NCI-H526 (cell line): ENCODE data around the gene MCRIP2.

Experiments used
- DNase-seq, 2 experiments: peaks; one replicate each; lab custom pipeline; 2025; lab: John Stamatoyannopoulos, UW

MCRIP2 gene

DNA sequence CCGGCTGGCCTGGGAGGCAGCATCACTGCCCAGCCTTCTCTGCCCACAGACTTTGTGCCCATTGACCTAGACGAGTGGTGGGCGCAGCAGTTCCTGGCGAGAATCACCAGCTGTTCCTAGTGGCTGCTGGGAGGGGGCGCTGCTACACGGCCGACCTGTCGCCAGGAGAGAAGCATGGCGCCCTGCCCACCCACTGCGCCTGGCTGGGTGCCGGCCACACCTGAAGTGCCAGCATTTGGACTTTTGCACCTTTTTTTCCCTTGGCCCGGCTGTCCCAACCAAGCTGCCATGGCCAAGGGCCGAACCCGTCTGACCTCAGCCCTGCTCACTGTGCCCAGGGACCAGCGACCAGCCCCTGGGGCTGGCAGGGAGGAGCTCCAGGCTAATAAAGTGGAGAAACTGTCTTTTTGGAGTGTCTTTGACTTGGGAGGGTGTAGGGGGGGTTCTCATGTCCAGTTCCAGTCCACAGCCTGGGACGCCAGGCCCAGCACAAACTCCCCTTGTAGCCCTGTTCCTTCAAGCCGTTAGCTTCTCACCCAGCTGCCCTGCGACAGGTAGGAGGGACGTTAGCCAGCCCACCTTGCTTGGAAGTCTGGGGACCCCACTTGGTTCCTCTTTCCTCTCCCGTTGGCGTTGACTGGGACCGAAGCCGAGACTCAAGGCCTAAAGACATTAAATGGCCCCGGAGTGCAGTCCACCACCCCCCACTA lies 6.6 kb downstream of the MCRIP2 start:
- peak in 1 of 2 experiments; percentile 71 for DNase-seq

DNA sequence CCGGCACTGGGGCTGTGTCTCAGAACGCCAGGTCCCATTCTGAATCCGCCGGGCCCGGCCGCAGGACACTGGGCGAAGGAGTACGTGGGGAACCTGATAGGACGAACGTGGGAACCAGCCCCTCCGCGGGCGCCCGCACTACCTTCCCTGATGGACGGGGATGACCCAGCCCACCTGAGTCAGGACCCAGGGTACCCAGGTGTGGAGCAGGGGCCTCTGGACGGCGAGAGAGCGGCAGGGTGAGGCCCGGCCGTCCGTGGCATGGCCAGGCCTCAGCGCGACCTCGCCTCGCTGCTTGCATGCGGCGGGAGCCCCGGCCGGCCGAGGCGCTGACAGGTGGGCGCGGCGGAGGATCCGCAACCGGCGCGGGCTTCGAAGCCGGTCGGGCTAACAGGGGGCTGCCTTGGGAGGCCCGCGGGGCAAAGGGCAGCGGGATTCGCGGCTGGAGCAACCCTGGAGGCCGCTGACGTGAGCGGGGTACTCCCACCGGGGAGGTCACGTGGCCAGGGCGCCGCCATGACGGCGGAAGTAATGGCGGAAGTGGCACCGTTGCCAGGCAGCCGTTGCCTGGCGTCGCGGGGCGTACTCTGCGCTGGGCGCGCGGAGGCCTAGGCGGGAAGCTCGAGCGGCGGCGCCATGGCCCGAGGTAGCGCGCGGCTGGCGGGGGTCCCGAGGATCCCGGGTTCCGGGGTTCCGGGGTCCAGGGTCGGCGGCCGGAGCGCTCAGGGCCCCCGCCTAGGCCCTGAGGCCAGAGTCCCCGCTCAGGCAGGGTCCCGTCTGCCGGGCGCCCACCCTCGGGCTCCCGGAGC lies 7.4 kb downstream of the MCRIP2 start, which contains the start of gene WDR90:
TSS of gene WDR90 (plus strand) at position 585 of the 809 bp plus-strand sequence. CDS start at position 637, 52 bp downstream.
- DNase-seq = peak; percentile 74 to 93

DNA sequence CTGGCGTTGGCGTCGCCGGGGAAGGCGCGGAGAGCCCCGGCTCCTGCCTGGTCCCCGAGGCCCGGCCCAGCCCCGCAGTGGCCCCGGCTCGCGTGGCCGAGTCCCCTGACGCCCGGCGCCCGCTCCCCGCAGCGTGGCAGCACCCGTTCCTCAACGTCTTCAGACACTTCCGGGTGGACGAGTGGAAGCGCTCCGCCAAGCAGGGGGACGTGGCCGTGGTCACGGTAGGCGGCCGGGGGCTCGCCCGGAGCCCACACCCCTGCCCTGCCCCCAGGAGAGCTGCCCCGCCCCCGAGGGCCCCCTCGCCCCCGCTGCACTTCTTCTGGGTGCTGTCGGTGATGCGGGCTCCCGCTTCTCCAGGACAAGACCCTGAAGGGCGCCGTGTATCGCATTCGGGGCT lies 8.0 kb downstream of the MCRIP2 start:
- peak in 1 of 2 experiments; percentile 20 for DNase-seq

DNA sequence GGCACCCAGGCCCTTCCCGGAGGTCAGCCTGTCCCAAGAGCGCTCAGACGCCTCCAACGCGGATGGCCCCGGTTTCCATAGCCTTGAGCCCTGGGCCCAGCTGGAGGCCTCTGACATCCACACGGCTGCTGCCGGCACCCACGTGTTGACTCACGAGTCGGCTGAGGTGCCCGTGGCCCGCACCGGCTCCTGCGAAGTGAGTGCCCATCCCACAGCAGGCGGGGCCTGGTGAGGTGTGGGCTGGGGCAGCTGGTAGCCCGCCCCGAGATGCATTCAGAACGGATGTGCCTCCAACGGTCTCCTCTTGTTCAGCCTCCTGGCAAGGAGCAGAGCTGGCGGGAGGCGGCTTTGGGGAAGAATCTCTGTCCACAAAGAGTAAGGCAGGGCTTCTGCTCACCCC lies 10.2 kb downstream of the MCRIP2 start:
- no peak for DNase-seq

GRCh38 chr16:652454-653305 lies 11.1 kb downstream of the MCRIP2 start:
- DNase-seq = no peak

GRCh38 chr16:654034-654433 lies 12.4 kb downstream of the MCRIP2 start:
- DNase-seq = no peak

DNA sequence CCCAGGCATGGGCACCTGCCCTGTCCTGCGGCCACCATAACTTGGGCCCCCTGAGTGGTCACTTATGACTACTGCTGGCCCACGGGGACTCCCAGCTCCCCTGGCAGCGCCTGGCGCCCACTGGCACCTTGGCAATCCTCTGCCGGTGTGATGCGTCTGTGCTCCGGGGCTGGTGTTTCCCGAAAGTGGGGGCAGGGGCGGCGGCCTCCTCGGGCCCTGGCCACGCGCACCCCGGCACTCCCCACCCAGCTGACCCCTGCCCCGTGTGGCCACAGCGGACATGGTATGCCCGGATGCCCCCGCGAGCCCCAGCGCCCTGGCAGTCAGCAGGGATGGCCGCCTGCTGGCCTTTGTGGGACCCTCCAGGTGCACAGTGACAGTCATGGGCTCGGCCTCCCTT lies 15.9 kb downstream of the MCRIP2 start:
- DNase-seq = no peak

- DNase-seq = no peak
Measured at GRCh38 chr16:658679-659571, 17.3 kb downstream of the MCRIP2 start.

DNA sequence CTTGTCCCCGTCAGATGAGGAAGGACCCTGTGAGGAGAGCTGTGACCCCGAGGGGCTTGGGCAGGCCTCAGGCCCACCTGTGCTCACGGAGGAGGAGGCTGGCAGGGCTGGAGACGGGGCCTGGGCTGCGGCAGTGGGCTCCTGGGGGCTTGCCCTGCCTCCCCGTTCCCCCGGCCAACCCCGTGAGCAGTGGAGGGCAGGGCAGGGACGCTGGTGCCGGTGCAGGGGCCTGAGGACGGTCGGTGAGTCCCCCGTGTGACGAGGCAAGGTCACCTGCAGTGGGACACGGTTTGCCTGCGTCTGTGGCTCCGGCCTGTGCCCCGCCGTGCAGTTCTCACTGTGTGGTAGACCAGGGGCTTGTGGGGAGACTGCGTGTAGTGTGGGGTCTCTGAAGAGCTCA lies 18.0 kb downstream of the MCRIP2 start:
- no peak for DNase-seq

DNA sequence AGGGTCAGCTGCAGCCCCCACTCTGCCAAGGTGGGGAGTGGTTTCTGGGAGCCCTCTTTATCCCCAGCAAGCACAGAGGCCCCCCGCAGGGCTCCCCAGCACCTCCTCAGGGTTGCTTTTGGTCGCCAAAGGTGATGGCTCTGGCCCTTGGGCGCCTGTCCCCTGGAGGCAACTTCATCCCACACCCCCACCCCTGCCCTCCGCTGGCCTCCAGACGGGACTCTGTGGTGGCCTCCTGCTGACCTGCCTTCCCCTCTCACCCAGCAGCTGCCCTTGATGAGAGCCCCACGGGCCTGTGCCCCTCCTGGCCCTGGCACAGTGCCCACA lies 18.5 kb downstream of the MCRIP2 start:
- no peak for DNase-seq

GRCh38 chr16:660459-661183 lies 19.0 kb downstream of the MCRIP2 start:
- DNase-seq = peak; percentile 50 to 84

- no peak for DNase-seq
Measured at GRCh38 chr16:661184-661821, 19.7 kb downstream of the MCRIP2 start.

DNA sequence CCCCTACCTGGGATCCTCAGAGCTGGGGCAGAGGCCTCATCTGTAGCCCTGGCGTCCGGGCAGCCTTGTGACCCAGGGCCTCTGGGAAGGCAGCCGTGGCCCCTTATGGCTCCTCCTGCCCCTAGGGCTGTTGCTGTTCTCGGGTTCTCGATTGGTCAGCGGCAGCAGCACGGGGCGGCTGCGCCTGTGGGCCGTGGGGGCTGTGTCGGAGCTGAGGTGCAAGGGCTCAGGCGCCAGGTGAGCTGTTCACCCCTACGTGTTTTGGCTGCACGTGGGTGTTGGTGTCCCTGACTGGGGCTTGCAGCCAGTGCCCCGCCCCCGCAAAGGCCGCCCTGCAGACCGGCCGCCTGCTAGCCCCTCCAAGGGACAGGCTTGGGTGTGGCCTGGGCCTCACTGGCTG lies 20.5 kb downstream of the MCRIP2 start:
- DNase-seq = no peak

DNA sequence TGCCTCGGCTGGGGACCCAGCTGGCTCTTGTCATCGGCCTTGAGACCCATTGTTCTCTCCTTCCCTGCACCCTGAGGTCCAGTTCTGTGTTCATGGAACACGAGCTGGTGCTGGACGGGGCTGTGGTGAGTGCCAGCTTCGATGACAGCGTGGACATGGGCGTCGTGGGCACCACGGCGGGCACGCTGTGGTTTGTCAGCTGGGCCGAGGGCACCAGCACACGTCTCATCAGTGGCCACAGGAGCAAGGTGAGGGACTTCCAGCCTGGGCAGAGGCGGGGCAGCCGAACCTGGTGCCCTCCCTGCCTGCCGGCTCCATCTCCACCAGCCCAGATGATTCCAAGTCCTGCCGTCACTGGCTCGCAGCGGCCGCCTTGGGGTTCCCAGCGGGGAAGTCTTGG lies 21.0 kb downstream of the MCRIP2 start:
- DNase-seq = no peak

DNA sequence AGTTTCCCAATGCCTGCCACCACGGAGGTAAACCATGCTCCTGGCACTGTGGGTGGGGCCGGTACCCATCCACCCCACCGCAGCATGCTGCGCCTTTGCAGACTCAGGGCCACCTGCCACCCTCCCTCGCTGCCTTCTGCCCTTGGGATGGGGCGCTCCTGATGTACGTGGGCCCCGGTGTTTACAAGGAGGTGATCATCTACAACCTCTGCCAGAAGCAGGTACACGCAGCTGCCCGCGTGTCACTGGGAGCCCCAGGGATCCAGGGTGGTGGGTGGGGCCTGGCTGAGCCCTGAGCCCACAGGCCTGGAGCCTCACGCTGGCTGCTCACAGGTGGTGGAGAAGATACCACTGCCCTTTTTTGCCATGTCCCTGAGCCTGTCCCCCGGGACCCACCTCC lies 24.9 kb downstream of the MCRIP2 start:
- DNase-seq = no peak

DNA sequence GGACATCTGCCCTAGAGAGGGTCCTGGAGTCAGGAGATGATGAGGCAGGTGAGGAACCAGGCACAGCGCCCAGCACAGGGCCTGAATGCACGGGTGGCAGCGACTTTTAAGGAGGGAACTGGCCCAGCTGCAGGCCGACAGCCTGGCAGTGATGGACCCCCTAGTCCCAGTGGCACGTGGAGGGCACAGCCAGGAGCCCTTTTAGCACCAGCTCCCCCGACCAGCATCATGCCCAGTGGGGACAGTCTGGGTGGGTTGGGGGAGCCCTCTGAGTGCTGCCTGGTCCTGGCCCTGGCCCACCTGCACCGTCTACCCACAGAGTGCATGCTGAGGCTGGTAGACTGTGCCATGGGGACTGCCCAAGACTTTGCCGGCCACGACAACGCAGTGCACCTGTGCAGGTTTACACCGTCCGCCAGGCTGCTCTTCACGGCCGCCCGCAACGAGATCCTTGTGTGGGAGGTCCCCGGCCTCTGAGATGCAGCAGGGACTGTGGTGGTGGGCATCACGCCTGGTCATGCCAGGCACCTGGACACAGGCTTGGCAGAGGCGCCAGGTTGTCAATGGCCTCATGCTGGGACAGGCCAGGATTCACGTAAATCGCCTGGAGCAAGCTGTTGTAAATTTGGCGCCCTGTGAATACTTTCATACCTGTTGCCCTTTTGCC lies 25.6 kb downstream of the MCRIP2 start:
- DNase-seq = no peak

GRCh38 chr16:667780-668518 lies 26.3 kb downstream of the MCRIP2 start, which contains the start of gene RHOT2:
Gene RHOT2, plus strand, starts transcription at chr16:668132. Its CDS starts 68 bp downstream, at chr16:668200.
- peak; percentile 68 to 92 for DNase-seq

GRCh38 chr16:668519-669171 lies 27.0 kb downstream of the MCRIP2 start:
- DNase-seq = no peak
